Neuron (in vitro differentiated cells): ENCODE data around the gene FBH1.

Experiments
- H2AFZ ChIP-seq: one replicate; pipeline ENCODE4 v1.6.1; 2013; ENCODE audit warnings: low read depth, mild to moderate bottlenecking, inconsistent platforms, low read length, moderate library complexity
- H3K27me3 ChIP-seq: one replicate; pipeline ENCODE4 v1.6.1; 2013; ENCODE audit warnings: low read length; ENCODE audit not compliant: insufficient read depth
- H3K36me3 ChIP-seq: one replicate; pipeline ENCODE4 v1.6.1; 2013; ENCODE audit warnings: low read length; ENCODE audit not compliant: insufficient read depth
- H3K4me1 ChIP-seq: one replicate; pipeline ENCODE4 v1.6.1; 2013; ENCODE audit warnings: low read length; ENCODE audit not compliant: insufficient read depth
- H3K4me3 ChIP-seq: 2 replicates; pipeline ENCODE4 v1.5.1; 2013; ENCODE audit warnings: mild to moderate bottlenecking, low read length, moderate library complexity
- H3K9me3 ChIP-seq: one replicate; pipeline ENCODE4 v1.6.1; 2013; ENCODE audit warnings: low read length

FBH1 gene

GRCh38 chr10:5888351-5888750 is 1.7 kb upstream of the FBH1 start:
- Histone ChIP-seq H3K36me3 (peaks cover 32% of the 10 kb centered on the region), H3K4me3 (peak overlapping the region; percentile 61), H2AFZ (peak overlapping the region; percentile 91), H3K9me3 (no peaks in the 10 kb centered on the region), H3K27me3 (no peaks in the 10 kb centered on the region), H3K4me1 (peaks cover 20% of the 10 kb centered on the region)

DNA sequence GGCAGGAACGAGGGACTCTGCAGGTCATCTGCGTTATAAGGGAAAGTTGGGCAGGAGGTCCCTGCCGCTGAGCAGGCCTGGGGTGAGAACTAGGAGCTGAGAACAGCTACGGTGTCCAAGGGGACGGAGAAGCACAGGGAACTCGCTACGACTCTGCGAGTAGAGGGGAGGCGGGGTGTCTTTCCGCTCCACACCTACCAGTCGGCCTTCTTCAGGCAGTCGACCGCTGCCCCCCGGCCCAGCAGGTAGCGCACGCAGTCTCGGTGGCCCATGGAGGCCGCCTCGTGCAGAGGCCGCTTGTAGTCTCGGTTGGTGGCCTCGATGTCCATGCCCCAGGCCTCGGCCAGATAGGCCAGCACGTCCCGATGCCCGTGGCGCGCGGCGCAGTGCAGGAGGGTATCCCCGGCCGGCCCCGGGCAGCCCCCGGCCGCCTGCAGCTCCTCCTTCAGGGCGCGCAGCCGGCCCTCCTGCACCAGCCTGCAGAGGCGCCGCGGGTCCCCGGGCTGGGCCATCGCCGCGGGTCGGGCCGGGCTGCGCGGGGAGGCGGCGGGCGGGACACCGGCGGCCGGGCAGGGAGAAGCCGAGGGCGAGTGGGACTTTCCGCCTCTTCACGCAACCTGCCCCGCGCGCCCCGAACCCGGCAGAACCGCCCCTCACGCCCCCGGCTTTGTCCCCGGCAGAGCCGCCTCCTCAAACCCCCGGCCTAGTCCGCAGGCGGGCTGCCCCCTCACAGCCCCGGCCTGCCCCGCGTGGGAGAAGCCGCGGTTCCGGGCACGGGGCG is 1.0 kb upstream of the FBH1 start:
- Histone ChIP-seq H2AFZ (peak overlapping the region; percentile 91), H3K36me3 (peaks cover 29% of the 10 kb centered on the region), H3K4me3 (peak overlapping the region; percentile 61), H3K4me1 (peaks cover 20% of the 10 kb centered on the region), H3K9me3 (no peaks in the 10 kb centered on the region), H3K27me3 (no peaks in the 10 kb centered on the region)

DNA sequence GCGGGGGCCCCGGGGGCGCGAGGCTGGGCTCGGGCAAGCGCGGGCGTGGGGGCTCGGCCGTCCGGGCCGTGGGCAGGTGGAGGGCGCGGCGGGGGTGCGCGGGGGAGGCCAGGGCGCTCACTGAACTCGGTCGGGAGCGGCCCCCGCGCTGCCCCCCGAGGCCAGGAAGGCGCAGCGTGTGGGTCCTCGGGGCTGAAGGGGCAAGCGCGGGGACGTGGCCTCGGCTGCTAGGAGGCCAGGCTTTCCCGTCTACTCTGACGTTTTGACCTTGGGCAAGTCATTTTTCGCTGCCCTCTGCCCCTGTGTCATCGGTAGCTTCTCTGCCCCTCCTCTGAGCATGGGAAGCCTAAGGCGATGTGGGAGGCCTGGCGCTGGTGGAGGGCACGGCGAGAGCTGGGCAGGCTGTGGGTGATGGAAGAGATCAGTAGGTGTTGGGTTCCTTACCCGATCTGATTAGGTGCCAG is 441 bp downstream of the FBH1 start:
- H3K36me3 ChIP-seq = peaks cover 34% of the 10 kb centered on the region

DNA sequence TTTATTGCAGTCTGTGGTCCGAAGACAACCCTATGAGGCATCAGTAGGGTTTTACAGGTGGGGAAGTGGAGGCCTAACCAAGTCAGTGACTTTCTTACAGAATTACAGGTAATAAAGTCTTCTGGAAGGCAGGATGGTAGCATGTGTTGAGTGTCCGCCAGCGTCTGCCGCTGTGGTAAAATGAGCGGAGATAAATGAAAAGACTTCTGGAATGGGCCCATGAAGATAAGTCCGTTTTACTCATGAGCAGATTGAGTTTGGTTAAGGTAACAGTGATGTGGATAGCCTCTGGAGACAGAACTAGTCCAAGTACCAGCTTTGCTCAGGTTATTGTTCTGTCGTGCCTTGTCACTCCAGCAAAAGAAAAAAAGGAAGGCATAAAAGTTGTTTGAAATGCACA is 966 bp downstream of the FBH1 start:
- H3K36me3 ChIP-seq = peaks cover 32% of the 10 kb centered on the region
- H3K4me1 ChIP-seq = peaks cover 20% of the 10 kb centered on the region
- peak overlapping the region; percentile 92 for H3K4me3 ChIP-seq

More for the DNA sequence above, 441 bp downstream of the FBH1 start:
- peak overlapping the region; percentile 92 for H3K4me3 ChIP-seq
- H3K9me3 ChIP-seq = peaks cover 6% of the 10 kb centered on the region
- peaks cover 20% of the 10 kb centered on the region for H3K4me1 ChIP-seq
- H2AFZ ChIP-seq = no peak overlapping the region
- H3K27me3 ChIP-seq = no peaks in the 10 kb centered on the region

GRCh38 chr10:5892007-5892406 is 2.0 kb downstream of the FBH1 start:
- no peak overlapping the region for H3K4me3 ChIP-seq
- no peak overlapping the region for H2AFZ ChIP-seq
- peaks cover 6% of the 10 kb centered on the region for H3K9me3 ChIP-seq
- peaks cover 20% of the 10 kb centered on the region for H3K4me1 ChIP-seq
- no peaks in the 10 kb centered on the region for H3K27me3 ChIP-seq
- H3K36me3 ChIP-seq = peaks cover 26% of the 10 kb centered on the region

More for the DNA sequence above, 966 bp downstream of the FBH1 start:
- H3K27me3 ChIP-seq = no peaks in the 10 kb centered on the region
- no peak overlapping the region for H2AFZ ChIP-seq
- H3K9me3 ChIP-seq = peaks cover 6% of the 10 kb centered on the region

- Histone ChIP-seq H3K9me3 (peaks cover 10% of the 10 kb centered on the region), H2AFZ (no peak overlapping the region), H3K4me3 (no peak overlapping the region), H3K4me1 (peaks cover 12% of the 10 kb centered on the region), H3K36me3 (peaks cover 25% of the 10 kb centered on the region), H3K27me3 (no peaks in the 10 kb centered on the region)
Observed at GRCh38 chr10:5893321-5893720, 3.3 kb downstream of the FBH1 start.

DNA sequence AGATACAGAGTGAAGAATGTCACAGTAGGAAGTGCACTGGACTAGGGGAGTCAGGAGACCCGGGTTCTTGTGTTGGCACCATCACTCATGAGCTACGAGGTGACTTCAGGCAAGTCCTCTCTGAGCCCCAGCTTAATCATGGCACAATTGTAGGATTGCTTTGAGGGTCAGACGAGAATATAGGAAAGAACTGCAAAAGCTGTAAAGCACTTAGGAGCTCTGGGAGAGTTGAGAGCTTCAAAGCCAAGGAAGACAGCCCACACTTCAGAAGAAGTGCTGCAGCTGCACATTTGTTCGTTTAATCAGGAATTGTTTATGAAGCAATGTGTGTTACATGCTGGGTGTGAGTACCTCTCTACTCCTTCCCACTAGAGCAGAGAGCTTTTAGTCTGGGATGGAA is 4.4 kb downstream of the FBH1 start:
- no peaks in the 10 kb centered on the region for H3K27me3 ChIP-seq
- H3K4me3 ChIP-seq = no peak overlapping the region
- no peak overlapping the region for H2AFZ ChIP-seq
- peaks cover 25% of the 10 kb centered on the region for H3K36me3 ChIP-seq
- H3K9me3 ChIP-seq = peaks cover 10% of the 10 kb centered on the region
- H3K4me1 ChIP-seq = peaks cover 9% of the 10 kb centered on the region

GRCh38 chr10:5894873-5895272 is 4.8 kb downstream of the FBH1 start:
- no peaks in the 10 kb centered on the region for H3K27me3 ChIP-seq
- H3K36me3 ChIP-seq = peaks cover 25% of the 10 kb centered on the region
- H3K4me3 ChIP-seq = no peak overlapping the region
- H2AFZ ChIP-seq = no peak overlapping the region
- peaks cover 9% of the 10 kb centered on the region for H3K4me1 ChIP-seq
- peaks cover 10% of the 10 kb centered on the region for H3K9me3 ChIP-seq

DNA sequence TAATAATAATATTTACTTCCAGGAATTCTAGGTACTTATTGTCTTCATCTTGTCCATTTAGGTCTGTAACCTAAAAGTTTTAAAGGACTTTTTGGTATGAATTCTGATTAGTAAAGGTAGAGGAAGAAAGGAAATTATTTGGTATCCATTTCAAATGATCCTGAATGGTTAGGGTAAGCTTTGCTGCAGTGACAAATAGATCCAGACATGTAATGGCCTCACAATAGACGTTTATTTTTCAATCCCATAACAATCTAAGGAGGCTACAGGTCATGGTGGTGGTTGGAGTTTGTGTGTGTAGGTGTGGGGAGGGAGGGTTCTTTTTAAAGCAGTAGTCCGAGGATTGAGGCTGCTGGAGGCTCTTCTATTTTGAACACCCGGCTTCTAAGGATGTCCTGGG is 5.3 kb downstream of the FBH1 start:
- Histone ChIP-seq H3K9me3 (peaks cover 10% of the 10 kb centered on the region), H3K4me1 (peaks cover 9% of the 10 kb centered on the region), H3K4me3 (no peak overlapping the region), H3K27me3 (no peaks in the 10 kb centered on the region), H2AFZ (no peak overlapping the region), H3K36me3 (peaks cover 25% of the 10 kb centered on the region)

DNA sequence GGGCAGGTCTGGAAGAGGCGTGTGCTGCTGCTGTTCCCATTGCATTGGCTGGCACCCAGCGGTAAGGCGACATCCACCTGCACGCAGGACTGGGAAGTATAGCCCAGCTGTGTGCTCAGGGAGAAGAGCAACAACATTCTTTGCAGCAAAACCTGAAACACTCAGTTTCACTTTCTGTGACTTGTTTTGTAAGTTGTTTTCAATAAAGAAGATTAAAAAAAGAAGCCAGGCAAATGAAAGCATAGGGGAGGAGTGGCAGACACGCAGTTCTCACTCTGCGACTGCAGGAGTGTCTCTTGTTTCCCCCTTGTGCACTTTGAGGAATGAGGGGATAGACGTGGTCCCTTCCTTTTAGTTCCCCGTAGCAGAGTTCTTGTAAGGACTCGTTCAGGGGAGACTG is 5.8 kb downstream of the FBH1 start:
- Histone ChIP-seq H3K27me3 (no peaks in the 10 kb centered on the region), H3K9me3 (peaks cover 10% of the 10 kb centered on the region), H3K36me3 (peaks cover 25% of the 10 kb centered on the region), H3K4me1 (peaks cover 6% of the 10 kb centered on the region), H2AFZ (no peak overlapping the region), H3K4me3 (no peak overlapping the region)

DNA sequence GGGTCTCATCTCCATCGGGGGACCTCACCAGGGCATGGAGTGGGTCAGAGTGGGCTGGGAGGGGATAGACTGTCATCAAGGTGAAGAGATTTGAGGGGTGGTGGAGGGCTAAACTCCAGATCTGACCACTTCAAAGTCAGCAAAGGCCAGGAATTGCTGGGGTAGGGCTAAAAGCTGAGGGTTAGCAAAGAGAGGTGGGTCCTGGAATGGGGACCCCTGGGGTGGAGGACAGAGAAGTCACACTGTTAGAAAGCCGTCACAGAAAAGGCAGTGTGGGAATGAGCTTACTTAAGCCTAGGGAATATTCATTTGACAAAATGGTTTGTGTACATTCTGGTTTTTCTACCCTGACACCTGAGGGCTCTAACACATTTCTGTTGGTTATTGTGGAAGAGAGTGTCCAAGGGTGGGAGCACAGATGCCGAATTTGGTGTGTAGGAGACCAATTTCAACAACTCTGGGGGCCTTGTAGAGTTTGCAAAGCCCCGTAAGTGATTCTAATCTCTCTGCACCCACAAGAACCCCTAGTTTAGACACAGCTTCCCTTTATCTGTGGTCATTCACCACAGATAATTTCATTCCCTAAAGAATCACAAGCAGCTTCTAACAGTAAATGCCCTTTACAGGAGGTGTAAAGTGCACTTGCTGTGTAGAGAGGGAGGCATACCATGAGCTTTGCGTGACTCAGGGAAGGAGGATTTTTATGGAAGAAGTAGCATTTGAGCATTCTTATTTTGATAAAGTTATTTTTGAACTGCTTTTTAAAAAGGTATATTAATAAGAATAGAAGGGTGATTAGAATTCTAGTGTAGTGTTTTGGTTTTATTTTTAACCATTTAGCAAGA is 6.4 kb downstream of the FBH1 start:
- peaks cover 25% of the 10 kb centered on the region for H3K36me3 ChIP-seq
- no peak overlapping the region for H3K4me3 ChIP-seq
- H3K27me3 ChIP-seq = no peaks in the 10 kb centered on the region
- no peak overlapping the region for H2AFZ ChIP-seq
- H3K4me1 ChIP-seq = no peaks in the 10 kb centered on the region
- H3K9me3 ChIP-seq = peaks cover 10% of the 10 kb centered on the region

DNA sequence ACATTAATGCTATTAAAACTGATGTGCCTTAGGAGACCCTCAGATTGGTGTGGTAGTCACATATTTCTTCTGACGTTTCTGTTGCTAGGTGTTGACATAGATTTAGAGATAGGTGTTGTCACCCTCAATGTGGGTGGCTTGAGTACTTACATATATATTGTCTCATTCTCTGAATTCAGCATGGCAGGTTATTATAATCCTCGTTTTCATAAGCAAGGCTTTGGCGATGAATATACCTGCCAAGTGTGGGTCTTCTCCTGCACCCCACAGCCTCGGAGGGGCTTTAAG is 7.0 kb downstream of the FBH1 start:
- H3K4me3 ChIP-seq = no peak overlapping the region
- peaks cover 25% of the 10 kb centered on the region for H3K36me3 ChIP-seq
- H2AFZ ChIP-seq = no peak overlapping the region
- no peaks in the 10 kb centered on the region for H3K4me1 ChIP-seq
- H3K9me3 ChIP-seq = peaks cover 10% of the 10 kb centered on the region
- no peaks in the 10 kb centered on the region for H3K27me3 ChIP-seq

GRCh38 chr10:5897504-5897903 is 7.5 kb downstream of the FBH1 start:
- Histone ChIP-seq H3K4me3 (no peak overlapping the region), H3K9me3 (peaks cover 10% of the 10 kb centered on the region), H3K27me3 (no peaks in the 10 kb centered on the region), H2AFZ (no peak overlapping the region), H3K36me3 (peaks cover 25% of the 10 kb centered on the region), H3K4me1 (no peaks in the 10 kb centered on the region)
